ENCODE data around the gene NELFCD. TPM values are rescaled to one million over a fixed set of nuclear protein-coding genes. Genes with fewer than 3 reads are reported as not detected.

Gene NELFCD
- total RNA-seq, 1 experiment from 2014 or later: 144 TPM

GRCh38 chr20:58965270-58966064 is 15.6 kb upstream of the NELFCD start:
- no peak overlapping the region for H2AFZ ChIP-seq (ENCODE audit: low read length)
- H3K9me2 ChIP-seq (replicated peaks; ENCODE audit: low read length): no peaks in the 10 kb centered on the region
- H3K4me2 ChIP-seq (ENCODE audit: low read length): no peak overlapping the region
- H4K20me1 ChIP-seq (ENCODE audit: low read length): no peaks in the 10 kb centered on the region
- H3F3A ChIP-seq (ENCODE audit: low read length, unreplicated experiment): no peaks in the 10 kb centered on the region
- no peak overlapping the region for H3K4me3 ChIP-seq (ENCODE audit: low read length)
- no TSS peak for BruUV-seq (replicated peaks)
- H3K9ac ChIP-seq (ENCODE audit: low read length): no peak overlapping the region
- no peak overlapping the region for H3K27ac ChIP-seq (ENCODE audit: low read length)
- H3K79me2 ChIP-seq (ENCODE audit: low read length): no peaks in the 10 kb centered on the region
- ChIA-PET POLR2A (ENCODE audit: unreplicated experiment) (no interaction called here), CTCF (interaction anchor here (0.6 kb wide), 1 partner anchor 25 kb away, joined by 12 read pairs; no protein-coding TSS in a partner anchor)
- ATAC-seq: no peak
- no peak for DNase-seq
- peaks cover 76% of the 10 kb centered on the region for H3K27me3 ChIP-seq (ENCODE audit: low read length)
- TF ChIP-seq CTCF (conservative IDR thresholded peaks at IDR 0.05; ENCODE audit: low read depth, low read length) (no peak), EZH2 (IDR thresholded peaks at IDR 0.05; ENCODE audit: low read length, unreplicated experiment) (no peak), EZH2phosphoT487 (IDR thresholded peaks at IDR 0.05; ENCODE audit: borderline replicate concordance, low read length) (no peak)
- no peaks in the 10 kb centered on the region for H3K4me1 ChIP-seq (ENCODE audit: insufficient read depth, low read length)
- H3K9me3 ChIP-seq (ENCODE audit: low read length): peaks cover 7% of the 10 kb centered on the region
- H3K36me3 ChIP-seq (ENCODE audit: low read depth, low read length): no peaks in the 10 kb centered on the region
- intact Hi-C loops (cut with micrococcal nuclease): no loop called here

GRCh38 chr20:58967652-58968429 is 13.2 kb upstream of the NELFCD start:
- Histone ChIP-seq H3K27ac (ENCODE audit: low read length) (no peak overlapping the region), H2AFZ (ENCODE audit: low read length) (no peak overlapping the region), H3K4me1 (ENCODE audit: insufficient read depth, low read length) (no peaks in the 10 kb centered on the region), H3F3A (ENCODE audit: low read length, unreplicated experiment) (no peaks in the 10 kb centered on the region), H3K4me2 (ENCODE audit: low read length) (no peak overlapping the region), H3K36me3 (ENCODE audit: low read depth, low read length) (no peaks in the 10 kb centered on the region), H3K4me3 (ENCODE audit: low read length) (no peak overlapping the region), H4K20me1 (ENCODE audit: low read length) (no peaks in the 10 kb centered on the region), H3K9me2 (replicated peaks; ENCODE audit: low read length) (no peaks in the 10 kb centered on the region), H3K27me3 (ENCODE audit: low read length) (peaks cover 71% of the 10 kb centered on the region), H3K9me3 (ENCODE audit: low read length) (peaks cover 7% of the 10 kb centered on the region), H3K79me2 (ENCODE audit: low read length) (no peaks in the 10 kb centered on the region), H3K9ac (ENCODE audit: low read length) (no peak overlapping the region)
- no peak for DNase-seq
- CTCF ChIA-PET: no interaction called here
- no TSS peak for BruUV-seq (replicated peaks)
- POLR2A ChIA-PET (ENCODE audit: unreplicated experiment): no interaction called here
- intact Hi-C loops (cut with micrococcal nuclease): no loop called here
- TF ChIP-seq EZH2 (IDR thresholded peaks at IDR 0.05; ENCODE audit: low read length, unreplicated experiment): no peak
- no peak for TF ChIP-seq CTCF (conservative IDR thresholded peaks at IDR 0.05; ENCODE audit: low read depth, low read length)
- TF ChIP-seq EZH2phosphoT487 (IDR thresholded peaks at IDR 0.05; ENCODE audit: borderline replicate concordance, low read length): no peak
- ATAC-seq: no peak

GRCh38 chr20:58969439-58969838 is 11.6 kb upstream of the NELFCD start:
- no peaks in the 10 kb centered on the region for H3K36me3 ChIP-seq (ENCODE audit: low read depth, low read length)
- intact Hi-C loops (cut with micrococcal nuclease): no loop called here
- H3K9me2 ChIP-seq (replicated peaks; ENCODE audit: low read length): no peaks in the 10 kb centered on the region
- ATAC-seq (no peak), DNase-seq (no peak)
- no peaks in the 10 kb centered on the region for H3K79me2 ChIP-seq (ENCODE audit: low read length)
- no peak overlapping the region for H2AFZ ChIP-seq (ENCODE audit: low read length)
- H4K20me1 ChIP-seq (ENCODE audit: low read length): no peaks in the 10 kb centered on the region
- H3K9ac ChIP-seq (ENCODE audit: low read length): no peak overlapping the region
- TF ChIP-seq EZH2phosphoT487 (IDR thresholded peaks at IDR 0.05; ENCODE audit: borderline replicate concordance, low read length) (no peak), CTCF (conservative IDR thresholded peaks at IDR 0.05; ENCODE audit: low read depth, low read length) (no peak), EZH2 (IDR thresholded peaks at IDR 0.05; ENCODE audit: low read length, unreplicated experiment) (no peak)
- H3F3A ChIP-seq (ENCODE audit: low read length, unreplicated experiment): no peaks in the 10 kb centered on the region
- CTCF ChIA-PET: no interaction called here
- no peaks in the 10 kb centered on the region for H3K4me1 ChIP-seq (ENCODE audit: insufficient read depth, low read length)
- peaks cover 7% of the 10 kb centered on the region for H3K9me3 ChIP-seq (ENCODE audit: low read length)
- BruUV-seq (replicated peaks): no TSS peak
- no peak overlapping the region for H3K27ac ChIP-seq (ENCODE audit: low read length)
- H3K4me2 ChIP-seq (ENCODE audit: low read length): no peak overlapping the region
- POLR2A ChIA-PET (ENCODE audit: unreplicated experiment): no interaction called here
- H3K27me3 ChIP-seq (ENCODE audit: low read length): peaks cover 59% of the 10 kb centered on the region
- H3K4me3 ChIP-seq (ENCODE audit: low read length): no peak overlapping the region

Measured in PC-3 (cell line).